ENCODE results near the gene SMURF1.
A peak's percentile ranks its signal among the peaks of the same experiment; 100 is the strongest.
"Not testable (repeated sequence)": the region's sequence is repeated elsewhere in the genome, so short reads cannot be mapped to it uniquely, and the experiment has no call there.

The SMURF1 gene

GRCh38 chr7:99143853-99144672, at the start of gene SMURF1:
TSS of gene SMURF1 (minus strand) at chr7:99144108. CDS start at chr7:99143780, 328 bp downstream.
- DNase-seq = no peak

- DNase-seq = no peak
Measured at GRCh38 chr7:99191869-99192596, 48.1 kb upstream of the SMURF1 start.

DNA sequence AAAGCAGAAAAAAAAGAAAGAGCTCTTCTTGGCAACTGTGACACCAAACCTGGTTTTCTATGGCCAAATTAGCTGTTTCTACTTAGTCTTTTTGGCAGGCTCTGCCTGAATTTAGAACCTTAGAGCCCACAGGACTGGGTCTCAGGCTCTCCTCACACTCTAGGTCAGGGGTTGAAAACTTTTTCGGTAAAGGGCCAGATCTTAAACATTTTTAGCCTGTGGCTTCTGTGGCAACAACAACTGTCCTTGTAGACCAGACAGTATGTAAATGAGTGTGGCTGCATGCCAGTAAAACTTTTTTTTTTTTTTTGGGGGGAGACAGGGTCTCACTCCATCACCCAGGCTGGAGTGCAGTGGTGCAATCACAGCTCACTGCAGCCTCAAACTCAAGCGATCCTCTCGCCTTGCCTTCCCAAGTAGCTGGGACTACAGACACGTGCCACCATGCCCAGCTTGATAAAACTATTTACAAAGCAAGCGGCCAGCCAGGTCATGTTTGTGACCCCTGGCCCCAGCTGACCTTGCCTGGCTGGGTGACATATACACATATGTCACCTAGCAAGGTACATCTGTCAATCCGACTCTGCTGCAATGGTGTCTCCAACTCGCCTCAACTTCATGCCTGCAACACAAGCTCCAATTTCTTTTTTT, 46.6 kb upstream of the SMURF1 start:
- no peak for DNase-seq

GRCh38 chr7:99189222-99189621, 45.3 kb upstream of the SMURF1 start:
- no peak for DNase-seq

DNA sequence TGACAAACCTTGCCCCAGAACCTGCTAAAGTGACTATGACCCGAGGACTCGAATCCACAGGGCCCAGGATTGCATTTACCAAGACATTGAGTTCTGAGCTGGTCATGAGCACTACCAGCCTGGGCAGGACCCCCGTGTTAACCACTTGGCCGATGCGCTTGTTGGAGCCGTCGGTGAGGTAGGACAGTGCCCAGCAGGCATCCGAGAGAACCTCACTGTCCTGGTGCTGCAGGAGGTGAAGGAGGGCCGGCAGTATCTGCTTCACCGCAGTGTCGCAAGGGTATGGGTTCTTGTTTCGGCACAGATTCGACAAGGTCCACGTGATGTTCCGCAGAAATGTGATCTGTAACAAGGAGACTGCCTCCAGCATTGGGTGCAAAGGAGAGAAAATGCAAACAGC, 44.3 kb upstream of the SMURF1 start:
- DNase-seq = no peak

- DNase-seq = no peak
Measured at GRCh38 chr7:99184532-99185218, 40.8 kb upstream of the SMURF1 start.

- no peak for DNase-seq
Measured at GRCh38 chr7:99180067-99180650, 36.3 kb upstream of the SMURF1 start.

- DNase-seq = no peak
Measured at GRCh38 chr7:99177165-99177564, 33.3 kb upstream of the SMURF1 start.

DNA sequence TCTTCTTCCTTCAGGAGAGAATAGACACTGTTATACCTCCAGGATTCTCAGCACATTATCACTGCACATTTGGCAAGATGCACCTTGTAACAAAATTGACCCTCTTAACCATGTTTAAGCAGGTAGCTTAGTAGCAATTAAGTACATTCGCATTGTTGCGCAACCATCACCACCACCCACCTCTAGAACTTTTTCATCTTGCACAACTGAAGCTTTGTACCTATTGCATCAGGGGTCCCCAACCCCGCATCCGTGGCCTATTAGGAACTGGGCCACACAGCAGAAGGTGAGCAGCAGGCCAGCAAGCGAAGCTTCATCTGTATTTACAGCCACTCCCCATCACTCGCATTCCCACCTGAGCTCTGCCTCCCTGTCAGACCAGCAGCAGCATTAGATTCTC, 29.9 kb upstream of the SMURF1 start:
- DNase-seq = no peak

GRCh38 chr7:99171731-99172130, 27.8 kb upstream of the SMURF1 start:
- no peak for DNase-seq

DNA sequence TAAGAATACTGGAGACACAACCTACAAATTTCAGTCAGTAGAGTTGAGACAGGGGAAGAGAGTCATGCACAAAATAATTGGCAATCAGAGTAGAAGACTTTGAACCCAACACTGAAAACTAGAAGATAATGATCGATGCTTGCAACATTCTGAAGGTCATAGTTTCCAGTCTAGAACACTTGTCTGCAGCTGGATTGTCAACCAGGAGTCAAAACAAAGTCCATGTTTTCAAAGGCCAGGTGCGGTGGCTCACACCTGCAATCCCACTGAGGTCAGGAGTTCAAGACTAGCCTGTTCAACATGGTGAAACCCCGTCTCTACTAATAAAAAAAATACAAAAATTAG, 26.8 kb upstream of the SMURF1 start:
- DNase-seq = no peak

DNA sequence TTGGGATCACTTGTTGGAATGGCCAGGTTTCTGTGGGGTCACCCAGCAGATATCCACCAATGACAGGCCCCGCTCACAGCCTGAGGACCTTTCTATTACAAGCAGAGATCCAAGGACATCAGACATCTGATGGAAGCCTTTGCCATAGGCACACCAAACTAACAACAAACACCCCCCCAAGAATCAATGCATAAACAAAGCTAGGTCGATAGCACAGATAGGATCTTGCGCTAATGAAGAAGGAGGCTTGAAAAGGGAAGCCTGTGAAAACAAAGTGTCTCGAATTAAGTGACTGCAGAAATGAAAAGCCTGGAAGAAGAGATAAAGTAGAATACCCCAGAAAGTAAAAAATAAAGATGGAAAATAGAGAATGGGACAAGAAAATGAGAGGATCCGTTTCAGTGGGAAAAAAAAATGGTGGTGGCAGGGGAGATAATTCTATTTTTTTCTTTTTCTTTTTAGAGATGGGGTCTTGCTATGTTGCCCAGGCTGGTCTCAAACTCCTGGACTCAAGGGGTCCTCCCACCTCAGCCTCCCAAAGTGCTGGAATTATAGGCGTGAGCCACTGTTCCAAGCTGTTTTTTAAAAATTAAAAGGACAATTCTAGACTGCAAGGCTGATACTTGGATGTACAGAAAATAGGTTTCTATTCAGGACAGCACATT, 26.3 kb upstream of the SMURF1 start:
- DNase-seq = no peak

- no peak for DNase-seq
Measured at GRCh38 chr7:99167072-99167471, 23.2 kb upstream of the SMURF1 start.

- DNase-seq = no peak
Measured at GRCh38 chr7:99165816-99166215, 21.9 kb upstream of the SMURF1 start.

- DNase-seq = not testable (repeated sequence)
Measured at GRCh38 chr7:99163669-99164068, 19.8 kb upstream of the SMURF1 start.

DNA sequence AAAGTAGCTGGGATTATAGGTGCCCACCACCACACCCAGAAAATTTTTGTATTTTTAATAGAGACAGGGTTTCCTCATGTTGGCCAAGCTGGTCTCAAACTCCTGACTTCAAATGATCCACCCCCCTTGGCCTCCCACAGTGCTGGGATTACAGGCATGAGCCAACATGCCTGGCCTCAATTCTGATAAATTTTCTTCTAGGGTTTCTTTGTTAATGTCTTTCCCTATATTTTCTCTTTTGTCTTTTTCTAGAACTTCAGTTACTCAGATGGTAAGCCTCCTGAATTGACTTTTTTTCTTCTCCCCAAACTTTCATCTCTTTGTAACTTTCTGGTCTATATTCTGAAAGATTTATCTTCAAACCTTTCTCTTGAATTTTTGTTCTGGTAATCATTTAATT, 12.7 kb upstream of the SMURF1 start:
- DNase-seq = no peak

- no peak for DNase-seq
Measured at GRCh38 chr7:99155211-99155610, 11.3 kb upstream of the SMURF1 start.

DNA sequence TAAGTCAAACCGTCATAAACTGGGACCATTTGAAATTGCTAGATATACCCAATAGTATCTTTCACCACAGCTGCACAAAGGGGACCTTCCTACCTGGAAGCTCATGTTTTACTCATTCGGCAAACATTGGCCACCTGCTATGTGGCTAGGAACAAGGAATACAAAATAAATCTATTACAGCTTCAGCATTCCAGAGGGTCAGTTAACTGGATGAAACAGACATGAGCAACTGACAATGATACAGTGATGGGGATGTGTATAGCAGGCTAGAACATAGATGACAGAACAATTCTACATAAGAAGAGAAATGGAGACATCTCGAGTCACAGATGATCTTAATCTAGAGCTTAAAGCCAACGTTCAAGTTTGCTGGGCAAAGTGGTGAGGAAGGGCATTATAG, 3.1 kb upstream of the SMURF1 start:
- DNase-seq = no peak

DNA sequence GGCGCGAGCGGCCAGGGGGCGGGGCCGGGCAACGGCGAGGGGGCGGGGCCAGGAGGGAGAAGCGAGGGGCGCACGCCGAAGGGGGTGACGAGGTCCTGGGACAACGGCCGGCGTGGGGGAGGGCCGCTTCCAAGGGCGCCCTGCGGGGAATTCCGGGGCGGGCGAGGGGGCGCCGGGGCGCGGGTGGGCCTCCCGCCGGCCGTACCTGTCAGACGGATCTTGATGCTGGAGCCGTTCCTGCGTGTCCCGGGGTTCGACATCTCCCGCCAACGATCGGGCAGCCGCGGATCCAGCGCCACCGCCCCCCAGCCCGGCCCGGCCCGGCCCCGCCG, 421 bp downstream of the SMURF1 start:
- no peak for DNase-seq

- DNase-seq = peak; percentile 63
Measured at GRCh38 chr7:99142727-99143520, 984 bp downstream of the SMURF1 start.

- DNase-seq = no peak
Measured at GRCh38 chr7:99141841-99142726, 1.8 kb downstream of the SMURF1 start.
